Upper lobe of right lung (tissue), 1 donor: ENCODE results near the gene MLXIP. TPM values are rescaled to one million over a fixed set of nuclear protein-coding genes. Genes with fewer than 3 reads are reported as not detected.

Experiments used
- ATAC-seq: fragments of 200-7000 bp; cut with Tn5 transposase; one replicate; pipeline ENCODE4 v1.9.1; 2020; ENCODE audit warnings: mild to moderate bottlenecking, moderate library complexity
- DNase-seq: peaks from one replicate; pipeline ENCODE4 v3.0.0-alpha.2; 2020
- H3K27ac ChIP-seq: fragments of 200-600 bp; one replicate; pipeline ENCODE4 v1.8.0; 2022
- H3K27me3 ChIP-seq: fragments of 200-600 bp; one replicate; pipeline ENCODE4 v1.8.0; 2022; ENCODE audit warnings: mild to moderate bottlenecking
- H3K36me3 ChIP-seq: fragments of 200-600 bp; one replicate; pipeline ENCODE4 v1.8.0; 2022
- H3K4me1 ChIP-seq: fragments of 200-600 bp; one replicate; pipeline ENCODE4 v1.8.0; 2022
- H3K4me3 ChIP-seq: fragments of 200-600 bp; one replicate; pipeline ENCODE4 v1.8.0; 2022; ENCODE audit warnings: mild to moderate bottlenecking
- H3K9me3 ChIP-seq: fragments of 200-600 bp; one replicate; pipeline ENCODE4 v1.8.0; 2022
- CTCF ChIP-seq: fragments of 200-600 bp; IDR thresholded peaks from one replicate; pipeline ENCODE4 v1.8.0; 2022; ENCODE audit warnings: antibody characterized with exemption
- intact Hi-C: fragments of 100-400 bp; cut with DNase I; formaldehyde crosslinking; loops from one replicate; pipeline ENCODE4 v1.11.0; 2022
- total RNA-seq: library from RNA; stranded (reverse); fragmentation: NEBNext Ultra II Directional; extraction: Animal tissue kit (Norgen Biotek cat#: 25700); gene quantifications from one replicate; pipeline ENCODE4 v1.2.1, GENCODE V29; 2021
- donor health status: DM: no; HTN: yes; CAD: no; lungs with severe emphysema.

The MLXIP gene
- total RNA-seq, 1 donor from 2014 or later = 57.4 TPM

GRCh38 chr12:122057769-122058168, 20.8 kb upstream of the MLXIP start:
- TF ChIP-seq CTCF = no peak
- no peaks in the 10 kb centered on the region for H3K27me3 ChIP-seq
- no peaks in the 10 kb centered on the region for H3K9me3 ChIP-seq
- DNase-seq (no peak), ATAC-seq (no peak)
- H3K27ac ChIP-seq = no peak overlapping the region
- H3K4me3 ChIP-seq = no peak overlapping the region
- H3K4me1 ChIP-seq = peaks cover 11% of the 10 kb centered on the region
- H3K36me3 ChIP-seq = peaks cover 12% of the 10 kb centered on the region
- intact Hi-C loops = no loop called here

DNA sequence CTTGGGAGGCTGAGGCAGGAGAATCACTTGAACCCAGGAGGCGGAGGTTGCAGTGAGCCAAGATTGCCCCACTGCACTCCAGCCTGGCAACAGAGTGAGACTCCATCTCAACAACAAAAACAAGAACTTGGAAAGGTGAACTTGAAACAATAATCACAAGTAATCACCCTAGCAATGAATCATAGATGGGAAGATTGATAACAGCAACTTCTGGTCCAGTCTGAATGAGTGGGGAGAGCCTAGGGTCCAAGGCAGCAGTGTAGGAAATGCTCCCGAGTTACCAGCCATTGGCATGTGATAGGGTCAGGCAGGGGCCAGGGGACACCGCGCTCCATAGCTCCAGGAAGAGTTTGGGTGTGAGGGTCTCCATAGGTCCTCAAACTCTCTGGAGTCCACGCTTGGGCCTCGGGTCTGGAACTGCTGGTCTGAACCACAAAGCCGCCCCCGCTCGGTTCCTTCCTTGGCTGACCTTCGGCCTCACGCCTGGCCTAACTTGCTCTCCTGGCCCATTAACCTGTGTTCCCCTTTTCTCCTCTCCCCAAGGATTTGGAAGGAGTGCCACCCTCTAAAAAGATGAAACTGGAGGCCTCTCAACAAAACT, 19.9 kb upstream of the MLXIP start:
- Histone ChIP-seq H3K4me1 (peaks cover 20% of the 10 kb centered on the region), H3K36me3 (peaks cover 12% of the 10 kb centered on the region), H3K4me3 (no peak overlapping the region), H3K27ac (no peak overlapping the region), H3K9me3 (no peaks in the 10 kb centered on the region), H3K27me3 (no peaks in the 10 kb centered on the region)
- no peak for ATAC-seq
- no peak for DNase-seq
- TF ChIP-seq CTCF = no peak
- intact Hi-C loops = no loop called here

DNA sequence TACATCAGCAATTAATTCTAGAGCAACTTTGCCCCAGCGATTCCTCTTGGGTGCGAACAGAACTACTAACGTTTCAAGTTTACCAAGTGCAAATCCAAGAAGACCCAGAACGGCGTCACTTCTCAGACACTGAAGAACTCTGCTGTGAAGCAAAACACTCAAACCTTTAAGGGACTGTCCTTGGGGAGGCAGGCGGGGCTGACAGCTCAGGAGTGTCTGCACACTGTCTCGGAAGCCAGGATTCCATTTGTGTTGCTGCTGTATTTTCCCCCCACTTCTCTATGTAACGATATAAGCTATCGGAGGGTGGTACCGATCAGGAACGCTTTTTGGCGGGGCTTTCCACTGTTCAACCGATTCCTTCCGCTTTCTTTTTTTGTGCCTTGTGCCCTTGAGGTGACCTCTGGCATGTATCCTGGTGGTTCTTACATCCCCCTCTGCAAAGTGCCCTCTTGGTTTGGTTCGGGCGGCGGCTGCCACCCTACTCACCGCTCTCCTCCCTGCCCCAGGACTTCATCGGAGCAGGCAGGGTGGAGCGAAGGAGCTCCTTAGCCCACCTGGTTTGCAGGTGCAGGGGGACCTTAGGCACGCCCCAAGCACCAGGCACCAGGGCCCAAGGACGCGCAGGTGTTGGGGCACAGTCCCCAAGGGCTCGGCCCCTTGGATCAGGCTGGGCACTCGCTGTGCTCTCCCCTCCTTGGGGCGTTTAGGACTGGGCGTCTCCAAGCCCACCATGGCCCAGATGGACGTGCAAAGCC, 19.2 kb upstream of the MLXIP start:
- Histone ChIP-seq H3K36me3 (peaks cover 12% of the 10 kb centered on the region), H3K9me3 (no peaks in the 10 kb centered on the region), H3K27me3 (no peaks in the 10 kb centered on the region), H3K4me3 (no peak overlapping the region), H3K4me1 (peaks cover 26% of the 10 kb centered on the region), H3K27ac (peak overlapping the region; percentile 17)
- intact Hi-C loops = no loop called here
- no peak for ATAC-seq
- TF ChIP-seq CTCF = no peak
- DNase-seq = no peak

GRCh38 chr12:122060081-122060501, 18.5 kb upstream of the MLXIP start:
- no peak for ATAC-seq
- H3K4me3 ChIP-seq = no peak overlapping the region
- intact Hi-C loops = no loop called here
- peak overlapping the region; percentile 17 for H3K27ac ChIP-seq
- H3K4me1 ChIP-seq = peaks cover 22% of the 10 kb centered on the region
- no peaks in the 10 kb centered on the region for H3K27me3 ChIP-seq
- peaks cover 10% of the 10 kb centered on the region for H3K36me3 ChIP-seq
- no peak for TF ChIP-seq CTCF
- no peak for DNase-seq
- H3K9me3 ChIP-seq = no peaks in the 10 kb centered on the region

DNA sequence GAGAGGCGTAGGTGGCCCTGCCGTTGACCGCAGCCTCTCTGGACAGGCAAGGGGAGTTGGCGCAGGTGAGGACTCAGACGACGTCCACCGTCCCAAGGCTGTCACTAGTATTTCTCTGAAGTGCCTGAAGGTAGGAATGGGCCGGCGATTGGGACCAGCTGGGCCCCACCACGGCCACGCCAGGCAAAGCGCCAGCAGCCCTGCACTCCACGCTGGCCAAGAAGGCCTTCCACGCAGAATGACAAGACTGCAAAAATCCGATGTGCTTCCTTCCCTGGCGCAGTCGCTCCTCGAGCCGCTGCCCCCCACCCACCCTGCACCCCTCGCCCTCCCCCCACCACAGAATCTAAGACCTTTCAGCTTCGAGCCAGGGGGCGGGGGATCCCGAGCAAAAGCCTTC, 17.3 kb upstream of the MLXIP start:
- Histone ChIP-seq H3K4me3 (no peak overlapping the region), H3K9me3 (no peaks in the 10 kb centered on the region), H3K4me1 (peaks cover 22% of the 10 kb centered on the region), H3K27me3 (no peaks in the 10 kb centered on the region), H3K36me3 (peaks cover 8% of the 10 kb centered on the region), H3K27ac (no peak overlapping the region)
- TF ChIP-seq CTCF = no peak
- DNase-seq (no peak), ATAC-seq (no peak)
- intact Hi-C loops = no loop called here
